Effector memory CD8-positive, alpha-beta T cell (primary cell): ENCODE data around the gene CDC42SE2.
"Not testable (repeated sequence)": the region's sequence is repeated elsewhere in the genome, so short reads cannot be mapped to it uniquely, and the experiment has no call there.

Experiments
- ATAC-seq: fragments of 150-1000 bp; cut with Tn5 transposase; replicated peaks from 2 replicates; pipeline ENCODE4 v1.10.0; 2021; ENCODE audit warnings: mild to moderate bottlenecking, moderate library complexity
- DNase-seq, 3 experiments: peaks; one replicate each; pipeline ENCODE4 v3.0.0; 2021
- H3K27ac Mint-ChIP-seq, 2 donors: one replicate each; pipeline ENCODE4 v1.8.0; 2022; ENCODE audit warnings: mild to moderate bottlenecking in 2 of 2, mixed read lengths in 2 of 2, moderate library complexity in 2 of 2
- H3K27me3 Mint-ChIP-seq, 2 donors: one replicate each; pipeline ENCODE4 v1.8.0; 2022; ENCODE audit warnings: mixed read lengths in 2 of 2
- H3K36me3 Mint-ChIP-seq: one replicate; pipeline ENCODE4 v1.8.0; 2022; ENCODE audit warnings: mild to moderate bottlenecking, moderate library complexity, mixed read lengths; ENCODE audit not compliant: insufficient read depth
- H3K4me1 Mint-ChIP-seq, 2 donors: one replicate each; pipeline ENCODE4 v1.8.0; 2022; ENCODE audit warnings: low read depth in 2 of 2, mixed read lengths in 2 of 2
- H3K4me3 Mint-ChIP-seq, 2 donors: one replicate each; pipeline ENCODE4 v1.8.0; 2022; ENCODE audit warnings: mild to moderate bottlenecking in 2 of 2, mixed read lengths in 2 of 2, moderate library complexity in 2 of 2
- H3K9me3 Mint-ChIP-seq, 2 donors: one replicate each; pipeline ENCODE4 v1.8.0; 2022; ENCODE audit warnings: mixed read lengths in 2 of 2

CDC42SE2 gene

GRCh38 chr5:131387255-131387654 lies 123.4 kb downstream of the CDC42SE2 start:
- H3K36me3 Mint-ChIP-seq = peaks cover 92% of the 10 kb centered on the region
- no peak overlapping the region for H3K4me3 Mint-ChIP-seq
- ATAC-seq (no peak), DNase-seq (no peak)
- peak overlapping the region; percentile 89 to 97 for H3K27ac Mint-ChIP-seq
- H3K4me1 Mint-ChIP-seq = peaks cover 28 to 64% of the 10 kb centered on the region in 2 donors
- no peaks in the 10 kb centered on the region for H3K9me3 Mint-ChIP-seq
- H3K27me3 Mint-ChIP-seq = no peaks in the 10 kb centered on the region

DNA sequence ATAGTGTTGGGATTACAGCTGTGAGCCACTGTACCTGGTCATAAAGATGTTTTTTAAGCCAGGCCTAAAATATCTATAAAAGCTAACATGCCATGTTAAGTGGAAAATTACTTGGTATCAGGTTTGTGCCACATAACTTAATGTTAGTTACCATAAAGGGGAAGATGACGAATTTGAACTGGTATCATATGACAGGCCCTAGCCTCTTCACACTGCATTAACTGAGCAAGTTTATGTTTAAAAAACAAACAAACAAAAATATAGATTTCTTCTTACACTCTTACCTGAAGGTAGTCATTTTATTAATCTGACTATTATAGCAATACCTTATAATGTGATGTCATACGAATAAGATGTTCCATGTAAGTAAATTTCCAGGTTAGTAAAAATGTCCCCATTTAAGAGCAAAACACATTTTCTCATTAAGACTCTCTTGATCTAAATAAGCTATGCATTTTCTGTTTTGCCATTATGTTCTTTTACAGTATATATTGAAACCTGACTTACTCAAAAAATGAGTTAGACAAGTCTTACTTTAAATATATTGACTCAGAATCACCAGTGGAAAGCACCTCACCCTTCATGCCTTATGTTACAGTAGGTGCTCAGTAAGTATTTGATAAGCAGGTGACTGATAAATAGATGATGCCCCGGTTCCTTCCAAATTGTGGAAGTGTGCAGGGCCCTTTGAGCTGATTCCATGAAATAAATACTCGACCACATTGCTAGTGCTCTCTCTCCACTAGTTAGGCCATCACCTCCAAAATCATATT lies 125.4 kb downstream of the CDC42SE2 start:
- Mint-ChIP-seq H3K4me1 (peaks cover 33 to 64% of the 10 kb centered on the region in 2 donors), H3K27me3 (no peaks in the 10 kb centered on the region)
- DNase-seq = no peak

GRCh38 chr5:131389869-131390265 lies 126.0 kb downstream of the CDC42SE2 start:
- Mint-ChIP-seq H3K4me3 (no peak overlapping the region), H3K36me3 (peaks cover 98% of the 10 kb centered on the region), H3K9me3 (no peaks in the 10 kb centered on the region), H3K27ac (peak overlapping the region; percentile 89 to 92), H3K4me1 (peaks cover 29 to 62% of the 10 kb centered on the region in 2 donors), H3K27me3 (no peaks in the 10 kb centered on the region)
- DNase-seq (no peak), ATAC-seq (no peak)

More for the DNA sequence above, 125.4 kb downstream of the CDC42SE2 start:
- Mint-ChIP-seq H3K36me3 (peaks cover 97% of the 10 kb centered on the region), H3K9me3 (no peaks in the 10 kb centered on the region), H3K27ac (peak overlapping the region; percentile 89 to 92), H3K4me3 (no peak overlapping the region)
- ATAC-seq = no peak

GRCh38 chr5:131392466-131393095 lies 128.7 kb downstream of the CDC42SE2 start:
- Mint-ChIP-seq H3K4me3 (peak overlapping the region; percentile 36 to 65), H3K27ac (peak overlapping the region; percentile 93 to 98), H3K36me3 (peaks cover 98% of the 10 kb centered on the region), H3K9me3 (no peaks in the 10 kb centered on the region), H3K27me3 (no peaks in the 10 kb centered on the region), H3K4me1 (peaks cover 39 to 75% of the 10 kb centered on the region in 2 donors)
- no peak for DNase-seq
- no peak for ATAC-seq

DNA sequence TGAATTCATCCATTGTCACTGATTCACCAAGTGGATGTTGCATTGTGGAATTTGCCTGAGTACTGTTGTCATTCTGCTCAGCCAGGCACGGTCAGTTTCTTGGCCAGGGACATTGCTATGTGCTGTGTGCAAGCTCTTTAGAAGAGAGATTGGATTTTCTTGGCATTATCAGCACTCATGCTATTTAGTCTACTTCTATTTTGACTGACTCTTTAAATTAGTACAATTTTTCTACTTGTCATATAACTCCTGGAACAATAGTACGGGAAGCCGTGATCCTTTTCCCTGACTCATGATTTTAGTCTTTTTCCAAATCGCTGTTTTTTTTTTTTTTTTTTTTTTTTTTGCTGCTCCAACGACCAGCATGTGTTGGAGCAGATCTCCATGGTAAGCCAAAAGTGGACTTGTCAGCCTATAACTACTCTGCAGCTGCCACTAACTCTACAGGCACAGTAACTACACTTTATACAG lies 129.7 kb downstream of the CDC42SE2 start:
- Mint-ChIP-seq H3K36me3 (peaks cover 97% of the 10 kb centered on the region), H3K9me3 (no peaks in the 10 kb centered on the region), H3K4me3 (peak overlapping the region; percentile 48 to 65), H3K4me1 (peaks cover 39 to 72% of the 10 kb centered on the region in 2 donors), H3K27me3 (no peaks in the 10 kb centered on the region), H3K27ac (peak overlapping the region; percentile 93 to 98)
- DNase-seq (no peak), ATAC-seq (no peak)

DNA sequence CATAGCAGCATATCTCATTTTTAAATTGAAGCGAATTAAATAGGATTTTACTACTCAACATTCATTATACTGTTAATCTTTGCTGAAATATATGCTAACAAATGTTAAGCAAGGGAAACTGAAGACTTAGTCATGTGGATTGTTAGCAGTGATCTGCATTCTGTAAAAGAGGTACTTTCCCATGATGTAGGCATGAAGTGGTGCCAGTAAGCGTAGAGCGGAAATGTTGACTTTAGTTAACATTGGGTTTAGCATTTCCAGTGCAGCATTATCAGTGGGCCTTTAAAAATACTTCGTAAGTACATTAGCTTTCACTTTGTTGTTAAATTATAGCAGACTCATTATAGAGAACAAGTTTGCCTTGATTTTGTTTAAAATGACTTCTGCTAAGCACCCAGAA lies 130.3 kb downstream of the CDC42SE2 start:
- H3K9me3 Mint-ChIP-seq = no peaks in the 10 kb centered on the region
- H3K4me3 Mint-ChIP-seq = peak overlapping the region; percentile 48 to 65
- peak overlapping the region; percentile 93 to 98 for H3K27ac Mint-ChIP-seq
- peak; percentile 98 for ATAC-seq
- peak; percentile 37 to 54 (median 40) for DNase-seq
- H3K36me3 Mint-ChIP-seq = peaks cover 95% of the 10 kb centered on the region
- H3K4me1 Mint-ChIP-seq = peaks cover 40 to 67% of the 10 kb centered on the region in 2 donors
- H3K27me3 Mint-ChIP-seq = no peaks in the 10 kb centered on the region

DNA sequence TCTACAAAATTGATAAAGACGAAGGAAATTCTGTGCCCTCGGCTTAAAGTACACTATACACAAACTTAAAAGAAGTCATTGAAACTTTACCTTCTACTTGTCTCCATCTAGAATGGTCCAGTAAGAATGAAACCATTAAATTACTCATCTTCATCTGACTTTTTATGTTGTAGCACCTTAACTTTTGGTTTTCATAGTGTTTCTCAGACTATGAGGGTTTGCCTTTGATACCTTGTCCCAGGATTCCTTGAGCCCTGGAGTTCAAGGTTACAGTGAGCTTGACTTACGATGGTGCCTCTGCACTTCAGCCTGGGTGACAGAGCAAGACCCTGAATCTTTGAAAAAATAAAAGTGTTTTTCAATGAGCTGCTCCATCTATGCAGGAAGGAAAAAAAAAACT lies 132.2 kb downstream of the CDC42SE2 start:
- Mint-ChIP-seq H3K4me3 (peak overlapping the region in 1 of 2 donors; percentile 16), H3K27me3 (no peaks in the 10 kb centered on the region), H3K36me3 (peaks cover 86% of the 10 kb centered on the region), H3K4me1 (peaks cover 37 to 60% of the 10 kb centered on the region in 2 donors), H3K27ac (peak overlapping the region; percentile 93 to 98), H3K9me3 (peaks cover 0 to 2% of the 10 kb centered on the region in 2 donors)
- DNase-seq (no peak), ATAC-seq (no peak)

- Mint-ChIP-seq H3K27ac (peak overlapping the region; percentile 93 to 98), H3K9me3 (peaks cover 2% of the 10 kb centered on the region in 2 donors), H3K4me3 (peak overlapping the region in 1 of 2 donors; percentile 16), H3K4me1 (peaks cover 37 to 56% of the 10 kb centered on the region in 2 donors), H3K27me3 (no peaks in the 10 kb centered on the region), H3K36me3 (peaks cover 80% of the 10 kb centered on the region)
- no peak for DNase-seq
- no peak for ATAC-seq
Measured at GRCh38 chr5:131396630-131397273, 132.9 kb downstream of the CDC42SE2 start.

- ATAC-seq, DNase-seq, H3K4me3 Mint-ChIP-seq, H3K27me3 Mint-ChIP-seq, H3K9me3 Mint-ChIP-seq: not testable (repeated sequence)
- H3K36me3 Mint-ChIP-seq = peaks cover 65% of the 10 kb centered on the region
- H3K27ac Mint-ChIP-seq = peak overlapping the region; percentile 55 to 88
- peaks cover 22 to 36% of the 10 kb centered on the region in 2 donors for H3K4me1 Mint-ChIP-seq
Measured at GRCh38 chr5:131399007-131399406, 135.2 kb downstream of the CDC42SE2 start.

DNA sequence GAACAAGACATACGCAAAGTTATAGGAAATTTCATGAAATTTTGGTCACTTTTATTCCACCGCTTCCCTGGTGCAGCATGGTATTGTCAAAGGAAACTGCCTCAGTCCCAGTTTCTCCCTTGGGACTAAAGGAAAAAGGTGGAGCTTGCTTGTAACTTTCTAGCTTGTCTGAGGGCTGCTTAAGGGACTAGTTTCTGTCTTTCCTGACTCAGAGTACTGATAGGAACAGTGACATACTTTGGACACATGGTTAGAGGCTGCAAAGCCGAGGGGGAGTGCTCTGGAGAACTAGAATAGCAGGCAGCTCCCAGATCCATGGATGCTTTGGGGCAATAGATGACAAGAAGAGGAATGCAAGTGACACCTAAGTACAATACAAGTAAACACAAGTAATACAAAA lies 136.7 kb downstream of the CDC42SE2 start:
- Mint-ChIP-seq H3K9me3 (peaks cover 5 to 7% of the 10 kb centered on the region in 2 donors), H3K4me1 (peaks cover 16 to 27% of the 10 kb centered on the region in 2 donors), H3K27me3 (no peaks in the 10 kb centered on the region), H3K4me3 (no peak overlapping the region), H3K27ac (peak overlapping the region; percentile 11 to 13), H3K36me3 (peaks cover 49% of the 10 kb centered on the region)
- DNase-seq (no peak), ATAC-seq (no peak)

GRCh38 chr5:131405674-131406073 lies 141.8 kb downstream of the CDC42SE2 start:
- H3K4me1 Mint-ChIP-seq = peaks cover 3 to 6% of the 10 kb centered on the region in 2 donors
- no peak for ATAC-seq

DNA sequence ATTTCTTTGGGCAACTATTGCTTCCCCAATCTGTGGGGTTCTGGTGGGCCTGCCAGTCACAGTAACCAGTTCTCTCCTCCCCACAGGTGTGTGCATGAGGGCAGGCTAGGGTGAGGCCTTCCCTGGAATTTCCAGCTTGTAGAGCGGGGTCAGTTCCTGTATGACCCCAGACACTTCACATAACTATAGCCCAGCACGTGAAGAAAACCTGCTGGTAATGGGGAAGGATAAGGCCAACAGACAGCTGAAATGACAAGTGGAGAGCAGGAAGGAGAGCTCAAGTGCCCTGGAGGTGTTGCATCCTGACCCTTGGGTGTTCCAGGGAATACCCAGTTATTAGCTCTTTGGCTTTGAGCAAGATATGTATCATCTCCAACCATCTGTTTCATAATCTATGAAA lies 142.2 kb downstream of the CDC42SE2 start:
- peaks cover 25% of the 10 kb centered on the region for H3K36me3 Mint-ChIP-seq
- ATAC-seq = no peak
- peaks cover 0 to 4% of the 10 kb centered on the region in 2 donors for H3K4me1 Mint-ChIP-seq
- no peaks in the 10 kb centered on the region for H3K27me3 Mint-ChIP-seq
- peak overlapping the region; percentile 60 to 83 for H3K27ac Mint-ChIP-seq
- DNase-seq = no peak
- peaks cover 3 to 7% of the 10 kb centered on the region in 2 donors for H3K9me3 Mint-ChIP-seq
- no peak overlapping the region for H3K4me3 Mint-ChIP-seq

More at GRCh38 chr5:131405674-131406073, 141.8 kb downstream of the CDC42SE2 start:
- Mint-ChIP-seq H3K4me3 (no peak overlapping the region), H3K27me3 (no peaks in the 10 kb centered on the region), H3K9me3 (peaks cover 5 to 7% of the 10 kb centered on the region in 2 donors), H3K27ac (peak overlapping the region; percentile 60 to 83), H3K36me3 (peaks cover 25% of the 10 kb centered on the region)
- no peak for DNase-seq

- Mint-ChIP-seq H3K36me3 (peaks cover 21% of the 10 kb centered on the region), H3K9me3 (peaks cover under 1 to 2% of the 10 kb centered on the region in 2 donors), H3K4me3 (no peak overlapping the region), H3K27ac (no peak overlapping the region), H3K4me1 (peaks cover 0 to 4% of the 10 kb centered on the region in 2 donors), H3K27me3 (no peaks in the 10 kb centered on the region)
- no peak for DNase-seq
- no peak for ATAC-seq
Measured at GRCh38 chr5:131406975-131407638, 143.3 kb downstream of the CDC42SE2 start.
